Measurements from ENCODE around the gene TMEM273.

GRCh38 chr10:49207113-49207512 lies 18.9 kb upstream of the TMEM273 start:
- TF ChIP-seq CTCF (IDR thresholded peaks at IDR 0.05) (no peak), POLR2A (IDR thresholded peaks at IDR 0.05) (no peak)
